HG03039 (cell line): Measurements from ENCODE around the gene KCNF1.

ENCODE experiments used
- ATAC-seq: cut with Tn5 transposase; IDR thresholded peaks from one replicate; pipeline ENCODE4 v1.9.1; 2021; ENCODE audit warnings: mild to moderate bottlenecking, moderate library complexity; ENCODE audit not compliant: unreplicated experiment

The KCNF1 gene

GRCh38 chr2:10911291-10912075 is at the start of gene KCNF1:
Gene KCNF1, plus strand, starts transcription at chr2:10911934. Its CDS starts 493 bp downstream, at chr2:10912427.
- ATAC-seq, result no peak

- ATAC-seq, result no peak
These were observed 49.4 kb upstream of the KCNF1 start for GRCh38 chr2:10862330-10862729.

GRCh38 chr2:10863047-10863446 is 48.7 kb upstream of the KCNF1 start:
- ATAC-seq, result no peak

- ATAC-seq, result peak; percentile 48
These were observed 47.9 kb upstream of the KCNF1 start for GRCh38 chr2:10863837-10864236.

- no peak for ATAC-seq
These were observed 47.5 kb upstream of the KCNF1 start for GRCh38 chr2:10864251-10864650.

- ATAC-seq, result peak; percentile 83
These were observed 46.7 kb upstream of the KCNF1 start for GRCh38 chr2:10864861-10865636.

- no peak for ATAC-seq
These were observed 45.9 kb upstream of the KCNF1 start for GRCh38 chr2:10865841-10866240.

GRCh38 chr2:10867692-10868420 is 43.9 kb upstream of the KCNF1 start:
- no peak for ATAC-seq

GRCh38 chr2:10868465-10869314 is 43.0 kb upstream of the KCNF1 start:
- ATAC-seq, result no peak

GRCh38 chr2:10871978-10872377 is 39.8 kb upstream of the KCNF1 start:
- no peak for ATAC-seq

GRCh38 chr2:10873171-10873570 is 38.6 kb upstream of the KCNF1 start:
- no peak for ATAC-seq

GRCh38 chr2:10873790-10874437 is 37.8 kb upstream of the KCNF1 start:
- ATAC-seq, result no peak

GRCh38 chr2:10875126-10875525 is 36.6 kb upstream of the KCNF1 start:
- ATAC-seq, result no peak

GRCh38 chr2:10876394-10876793 is 35.3 kb upstream of the KCNF1 start:
- ATAC-seq, result no peak

GRCh38 chr2:10876963-10877362 is 34.8 kb upstream of the KCNF1 start:
- ATAC-seq, result no peak

- ATAC-seq, result no peak
These were observed 34.1 kb upstream of the KCNF1 start for GRCh38 chr2:10877651-10878111.

- ATAC-seq, result no peak
These were observed 33.3 kb upstream of the KCNF1 start for GRCh38 chr2:10878268-10878915.

GRCh38 chr2:10879159-10879558 is 32.6 kb upstream of the KCNF1 start:
- ATAC-seq, result no peak
